A673 (cell line): ENCODE data around the gene RPL13A. TPM values are rescaled to one million over a fixed set of nuclear protein-coding genes. Genes with fewer than 3 reads are reported as not detected.

ENCODE experiments used
- BruUV-seq: library from RNA; stranded (reverse); fragments of 400-500 nt; replicated peaks from 2 replicates; lab custom pipeline; 2021; lab: Mats Ljungman, UMichigan
- CTCF ChIA-PET: fragments of 300-600 bp; sonication (Branson Sonifier 250); formaldehyde crosslinking; loops from one replicate; lab custom pipeline; 2022; ENCODE audit warnings: antibody characterized with exemption; lab: Charles Lee
- POLR2A ChIA-PET: fragments of 300-600 bp; sonication (Branson Sonifier 250); formaldehyde crosslinking; loops from one replicate; lab custom pipeline; 2022; ENCODE audit warnings: antibody characterized with exemption; ENCODE audit not compliant: low non-redundant PET; lab: Charles Lee
- DNase-seq: peaks from one replicate; pipeline ENCODE4 v3.0.0-alpha.2; 2015; ENCODE audit warnings: low spot score
- H3K27ac ChIP-seq: fragments of 200-600 bp; sonication (generic); 2 replicates; pipeline ENCODE4 v1.5.1; 2016; ENCODE audit warnings: mixed run types, low read depth, mild to moderate bottlenecking, mixed read lengths, antibody characterized with exemption, low read length; ENCODE audit not compliant: poor library complexity, severe bottlenecking
- H3K27me3 ChIP-seq: fragments of 200-600 bp; sonication (generic); replicated peaks from 2 replicates; pipeline ENCODE4 v1.6.1; 2017; ENCODE audit warnings: mixed run types, low read depth, mild to moderate bottlenecking, mixed read lengths, antibody characterized with exemption, low read length; ENCODE audit not compliant: insufficient read depth, poor library complexity
- H3K36me3 ChIP-seq: fragments of 200-600 bp; sonication (generic); 2 replicates; pipeline ENCODE4 v1.6.1; 2016; ENCODE audit warnings: mixed run types, mild to moderate bottlenecking, mixed read lengths, antibody characterized with exemption, low read length; ENCODE audit not compliant: insufficient read depth, poor library complexity, severe bottlenecking
- H3K4me1 ChIP-seq: fragments of 200-600 bp; sonication (generic); 2 replicates; pipeline ENCODE4 v1.6.1; 2017; ENCODE audit warnings: mixed run types, mild to moderate bottlenecking, mixed read lengths, antibody characterized with exemption, low read length; ENCODE audit not compliant: insufficient read depth, poor library complexity, severe bottlenecking
- H3K4me3 ChIP-seq: fragments of 200-600 bp; sonication (generic); 2 replicates; pipeline ENCODE4 v1.5.1; 2016; ENCODE audit warnings: low read depth, mixed run types, mild to moderate bottlenecking, mixed read lengths, low read length; ENCODE audit not compliant: poor library complexity, severe bottlenecking
- H3K9me3 ChIP-seq: fragments of 200-600 bp; sonication (generic); 2 replicates; pipeline ENCODE4 v1.6.1; 2016; ENCODE audit warnings: mixed run types, low read depth, mild to moderate bottlenecking, mixed read lengths, antibody characterized with exemption, low read length; ENCODE audit not compliant: poor library complexity, severe bottlenecking
- CTCF ChIP-seq: fragments of 300-800, 200-600 bp; sonication (generic); conservative IDR thresholded peaks from 2 replicates; pipeline ENCODE4 v1.5.1; 2017; ENCODE audit warnings: low read depth, mild to moderate bottlenecking, antibody characterized with exemption, low read length, moderate library complexity, mixed read lengths
- EZH2 ChIP-seq: fragments of 200-600 bp; sonication (generic); IDR thresholded peaks from 2 replicates; pipeline ENCODE4 v1.6.1; 2017; ENCODE audit warnings: borderline replicate concordance, low read depth, mild to moderate bottlenecking, mixed read lengths, antibody characterized with exemption, low read length; ENCODE audit not compliant: poor library complexity, severe bottlenecking
- intact Hi-C: fragments of 100-400 bp; cut with micrococcal nuclease; formaldehyde crosslinking; loops from one replicate; pipeline ENCODE4 v1.10.0; 2022; ENCODE audit not compliant: unreplicated experiment
- total RNA-seq: library from RNA; stranded (reverse); gene quantifications from 2 replicates; pipeline ENCODE4 v1.2.3, GENCODE V29; 2021

The RPL13A gene
- total RNA-seq, 1 experiment from 2014 or later: 2,390 TPM

- Histone ChIP-seq H3K4me1 (peaks cover 8% of the 10 kb centered on the region), H3K9me3 (no peaks in the 10 kb centered on the region), H3K27me3 (no peaks in the 10 kb centered on the region), H3K36me3 (no peaks in the 10 kb centered on the region), H3K4me3 (no peak overlapping the region), H3K27ac (no peak overlapping the region)
- BruUV-seq: no TSS peak
- no peak for TF ChIP-seq EZH2
- TF ChIP-seq CTCF: no peak
- ChIA-PET POLR2A (no interaction called here), CTCF (no interaction called here)
- DNase-seq: no peak
- intact Hi-C loops: no loop called here
These were observed 19.2 kb upstream of the RPL13A start for GRCh38 chr19:49468199-49468598.

GRCh38 chr19:49468746-49469447 lies 18.5 kb upstream of the RPL13A start:
- peak; percentile 94 for DNase-seq
- no peaks in the 10 kb centered on the region for H3K27me3 ChIP-seq
- H3K27ac ChIP-seq: no peak overlapping the region
- H3K9me3 ChIP-seq: no peaks in the 10 kb centered on the region
- BruUV-seq: no TSS peak
- H3K4me3 ChIP-seq: no peak overlapping the region
- ChIA-PET POLR2A (no interaction called here), CTCF (interaction anchor here (0.5 kb wide), 1 partner anchor 93 kb away, joined by 3 read pairs; no protein-coding TSS in a partner anchor)
- TF ChIP-seq EZH2: no peak
- no peak for TF ChIP-seq CTCF
- peaks cover 8% of the 10 kb centered on the region for H3K4me1 ChIP-seq
- intact Hi-C loops: no loop called here
- no peaks in the 10 kb centered on the region for H3K36me3 ChIP-seq

- Histone ChIP-seq H3K9me3 (no peaks in the 10 kb centered on the region), H3K27me3 (no peaks in the 10 kb centered on the region), H3K27ac (no peak overlapping the region), H3K4me3 (no peak overlapping the region), H3K4me1 (peaks cover 15% of the 10 kb centered on the region), H3K36me3 (no peaks in the 10 kb centered on the region)
- intact Hi-C loops: no loop called here
- no peak for TF ChIP-seq EZH2
- TF ChIP-seq CTCF: peak; percentile 37
- ChIA-PET CTCF (interaction anchor here (0.6 kb wide), 2 partner anchors 21 to 40 kb away, joined by 3 to 4 read pairs; no protein-coding TSS in a partner anchor), POLR2A (no interaction called here)
- no TSS peak for BruUV-seq
- no peak for DNase-seq
These were observed 17.4 kb upstream of the RPL13A start for GRCh38 chr19:49469828-49470614.
